ENCODE measurements around the gene SLC26A2.

GRCh38 chr5:149921597-149921996, 39.0 kb upstream of the SLC26A2 start:
- TF ChIP-seq ZNF114 (CRISPR knock-in tag; IDR thresholded peaks at IDR 0.05) (no peak), EZH2 (IDR thresholded peaks at IDR 0.05; ENCODE audit: low read depth, unreplicated experiment) (no peak)

Measured in GM23338 (cell line).